LNCaP clone FGC (cell line): ENCODE measurements around the gene CNST.
"Not testable (repeated sequence)": the region's sequence is repeated elsewhere in the genome, so short reads cannot be mapped to it uniquely, and the experiment has no call there.

ENCODE experiments used
- DNase-seq: peaks from one replicate; pipeline ENCODE4 v3.0.0-alpha.2; 2011; ENCODE audit warnings: low read depth
- H3K4me3 ChIP-seq: 2 replicates; pipeline ENCODE4 v1.5.1; 2011; ENCODE audit warnings: mild to moderate bottlenecking, low read depth, low read length, control low read depth
- CTCF ChIP-seq: IDR thresholded peaks from 2 replicates; pipeline ENCODE4 v1.5.1; 2012; ENCODE audit warnings: mild to moderate bottlenecking; ENCODE audit not compliant: control insufficient read depth, insufficient read depth; ENCODE audit errors: extremely low read depth

CNST gene

GRCh38 chr1:246569248-246570238, 3.3 kb downstream of the CNST start:
- no peak for TF ChIP-seq CTCF
- DNase-seq, result no peak
- no peak overlapping the region for H3K4me3 ChIP-seq

GRCh38 chr1:246571309-246571708, 5.1 kb downstream of the CNST start:
- H3K4me3 ChIP-seq, DNase-seq: not testable (repeated sequence)

- no peak for TF ChIP-seq CTCF
- no peak overlapping the region for H3K4me3 ChIP-seq
- no peak for DNase-seq
Observed at GRCh38 chr1:246571953-246572352, 5.7 kb downstream of the CNST start.

- no peak for TF ChIP-seq CTCF
- no peak overlapping the region for H3K4me3 ChIP-seq
Observed at GRCh38 chr1:246572785-246573184, 6.5 kb downstream of the CNST start.

GRCh38 chr1:246573491-246573890, 7.2 kb downstream of the CNST start:
- TF ChIP-seq CTCF, result no peak
- no peak overlapping the region for H3K4me3 ChIP-seq
- no peak for DNase-seq

More at GRCh38 chr1:246572785-246573184, 6.5 kb downstream of the CNST start:
- no peak for DNase-seq

- no peak for DNase-seq
- no peak for TF ChIP-seq CTCF
- H3K4me3 ChIP-seq, result no peak overlapping the region
Observed at GRCh38 chr1:246576709-246577032, 10.4 kb downstream of the CNST start.

GRCh38 chr1:246577082-246577719, 10.9 kb downstream of the CNST start:
- no peak for TF ChIP-seq CTCF
- no peak for DNase-seq
- H3K4me3 ChIP-seq, result no peak overlapping the region
